K562 (cell line): Measurements from ENCODE around the gene SPRED2.

Source experiments
- HDAC2 ChIP-seq: fragments of 450-650 bp; IDR thresholded peaks from 2 replicates; pipeline ENCODE4 v1.6.1; 2016; ENCODE audit warnings: mild to moderate bottlenecking
- HMG20A ChIP-seq: fragments of 450-650 bp; formaldehyde crosslinking; conservative IDR thresholded peaks from 2 replicates; pipeline ENCODE4 v1.4.0; 2020; ENCODE audit warnings: mild to moderate bottlenecking, mixed read lengths
- HNRNPL ChIP-seq: fragments of 200-400 bp; formaldehyde crosslinking; IDR thresholded peaks from 2 replicates; pipeline ENCODE4 v1.6.1; 2017; ENCODE audit warnings: low read depth, mild to moderate bottlenecking, low read length
- NFE2L1 ChIP-seq: fragments of 450-650 bp; IDR thresholded peaks from 2 replicates; pipeline ENCODE4 v1.6.1; 2016; ENCODE audit warnings: missing genetic modification characterization, low read depth, mild to moderate bottlenecking, missing compliant biosample characterization, moderate library complexity, borderline replicate concordance
- ZNF589 ChIP-seq: fragments of 200-800 bp; sonication (Bioruptor generic); IDR thresholded peaks from 2 replicates; pipeline ENCODE4 v1.6.1; 2016; ENCODE audit warnings: low read depth, missing genetic modification characterization, missing compliant biosample characterization
- TF ChIP-seq, protein P1 (sequence below), 3 experiments: IDR thresholded peaks in 2 of 3; conservative IDR thresholded peaks in 1 of 3; 2 replicates each; pipeline ENCODE4 v1.5.1; 2011 to 2012; ENCODE audit warnings: low read length in 3 of 3, mild to moderate bottlenecking in 3 of 3, control low read depth in 2 of 3, improper control_type of control experiment in 1 of 3, inconsistent platforms in 1 of 3, low read depth in 1 of 3, mixed read lengths in 1 of 3, moderate library complexity in 1 of 3; ENCODE audit not compliant: insufficient read depth in 2 of 3

DNA sequence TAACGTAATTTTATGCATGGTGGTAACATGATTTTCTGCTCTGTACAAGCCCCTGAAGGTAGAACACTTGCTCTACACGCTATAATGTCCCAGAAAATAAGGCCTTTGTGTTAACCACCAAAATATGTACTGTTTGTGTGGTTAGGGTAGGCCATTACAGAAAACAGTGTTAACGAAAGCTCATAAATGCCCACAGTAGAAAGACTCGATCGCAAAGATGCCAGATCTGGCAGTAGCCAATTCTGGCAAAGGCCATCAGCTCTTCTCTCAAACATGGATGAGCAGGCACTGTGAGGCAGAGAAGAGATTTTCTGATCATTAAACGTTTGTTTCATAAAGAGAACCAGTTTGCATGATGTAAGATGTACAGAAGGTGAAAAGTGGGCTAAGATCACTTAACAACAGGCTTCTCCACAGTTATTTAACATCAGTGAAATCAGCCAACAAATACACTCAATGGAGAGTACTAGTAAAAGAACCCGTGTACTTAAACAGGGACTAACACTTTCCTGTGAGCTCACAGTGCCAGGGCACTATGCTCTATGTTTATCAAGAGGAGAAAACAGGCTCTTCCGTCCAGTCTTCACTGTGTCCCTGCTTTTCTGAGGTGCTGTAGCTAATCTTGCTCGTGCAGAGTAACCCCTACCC lies 80.3 kb downstream of the SPRED2 start:
- TF ChIP-seq NFE2L1 (tag) (no peak), HDAC2 (no peak), HMG20A (CRISPR knock-in tag) (no peak), HNRNPL (no peak), ZNF589 (CRISPR knock-in tag) (no peak)
- TF ChIP-seq, protein P1, sequence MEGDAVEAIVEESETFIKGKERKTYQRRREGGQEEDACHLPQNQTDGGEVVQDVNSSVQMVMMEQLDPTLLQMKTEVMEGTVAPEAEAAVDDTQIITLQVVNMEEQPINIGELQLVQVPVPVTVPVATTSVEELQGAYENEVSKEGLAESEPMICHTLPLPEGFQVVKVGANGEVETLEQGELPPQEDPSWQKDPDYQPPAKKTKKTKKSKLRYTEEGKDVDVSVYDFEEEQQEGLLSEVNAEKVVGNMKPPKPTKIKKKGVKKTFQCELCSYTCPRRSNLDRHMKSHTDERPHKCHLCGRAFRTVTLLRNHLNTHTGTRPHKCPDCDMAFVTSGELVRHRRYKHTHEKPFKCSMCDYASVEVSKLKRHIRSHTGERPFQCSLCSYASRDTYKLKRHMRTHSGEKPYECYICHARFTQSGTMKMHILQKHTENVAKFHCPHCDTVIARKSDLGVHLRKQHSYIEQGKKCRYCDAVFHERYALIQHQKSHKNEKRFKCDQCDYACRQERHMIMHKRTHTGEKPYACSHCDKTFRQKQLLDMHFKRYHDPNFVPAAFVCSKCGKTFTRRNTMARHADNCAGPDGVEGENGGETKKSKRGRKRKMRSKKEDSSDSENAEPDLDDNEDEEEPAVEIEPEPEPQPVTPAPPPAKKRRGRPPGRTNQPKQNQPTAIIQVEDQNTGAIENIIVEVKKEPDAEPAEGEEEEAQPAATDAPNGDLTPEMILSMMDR (IDR thresholded peaks at IDR 0.05 in 2 of 3, conservative IDR thresholded peaks at IDR 0.05 in 1 of 3; ENCODE audit: insufficient read depth in 2 of 3, low read depth in 1 of 3, low read length in 3 of 3): no peak
